ENCODE measurements around the gene EHF.

DNA sequence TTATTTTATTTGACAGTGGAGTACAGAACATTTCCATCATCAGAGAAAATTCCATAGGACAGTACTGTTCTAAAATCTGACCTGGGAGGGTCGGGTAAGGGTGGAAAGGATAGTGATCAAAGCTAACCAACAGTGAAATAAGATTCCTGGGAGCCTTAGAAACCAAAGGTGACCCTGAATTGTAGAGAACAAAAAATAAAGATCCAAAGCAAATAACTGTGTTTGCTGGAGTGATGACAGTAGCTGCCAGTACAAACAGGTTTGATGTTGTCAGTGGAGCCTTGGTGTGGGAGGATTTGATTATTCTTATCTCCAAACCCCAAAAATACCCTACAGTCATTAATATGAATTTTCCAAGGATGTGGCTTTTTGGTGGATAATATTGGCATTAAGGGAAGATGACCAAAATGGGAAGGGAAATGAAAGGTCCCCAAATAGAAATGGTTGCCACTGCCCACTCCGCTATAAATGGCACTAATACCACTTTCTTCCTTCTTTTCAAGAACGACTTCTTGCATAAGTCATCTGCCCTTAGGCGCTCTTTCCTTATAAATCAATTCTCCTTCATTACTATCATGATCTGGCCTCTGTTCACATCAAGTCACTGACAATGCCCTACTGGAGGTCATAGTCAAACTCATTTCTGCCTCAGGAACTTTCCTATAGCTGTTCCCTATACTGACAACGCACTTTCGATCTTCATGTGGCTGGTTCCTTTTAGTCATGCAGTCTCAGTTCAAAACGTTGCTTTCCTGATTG is 44.4 kb downstream of the EHF start:
- TF ChIP-seq, protein P1, sequence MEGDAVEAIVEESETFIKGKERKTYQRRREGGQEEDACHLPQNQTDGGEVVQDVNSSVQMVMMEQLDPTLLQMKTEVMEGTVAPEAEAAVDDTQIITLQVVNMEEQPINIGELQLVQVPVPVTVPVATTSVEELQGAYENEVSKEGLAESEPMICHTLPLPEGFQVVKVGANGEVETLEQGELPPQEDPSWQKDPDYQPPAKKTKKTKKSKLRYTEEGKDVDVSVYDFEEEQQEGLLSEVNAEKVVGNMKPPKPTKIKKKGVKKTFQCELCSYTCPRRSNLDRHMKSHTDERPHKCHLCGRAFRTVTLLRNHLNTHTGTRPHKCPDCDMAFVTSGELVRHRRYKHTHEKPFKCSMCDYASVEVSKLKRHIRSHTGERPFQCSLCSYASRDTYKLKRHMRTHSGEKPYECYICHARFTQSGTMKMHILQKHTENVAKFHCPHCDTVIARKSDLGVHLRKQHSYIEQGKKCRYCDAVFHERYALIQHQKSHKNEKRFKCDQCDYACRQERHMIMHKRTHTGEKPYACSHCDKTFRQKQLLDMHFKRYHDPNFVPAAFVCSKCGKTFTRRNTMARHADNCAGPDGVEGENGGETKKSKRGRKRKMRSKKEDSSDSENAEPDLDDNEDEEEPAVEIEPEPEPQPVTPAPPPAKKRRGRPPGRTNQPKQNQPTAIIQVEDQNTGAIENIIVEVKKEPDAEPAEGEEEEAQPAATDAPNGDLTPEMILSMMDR (IDR thresholded peaks at IDR 0.05; ENCODE audit: insufficient read depth, low read depth, low read length) = no peak
- no peak for TF ChIP-seq EZH2 (IDR thresholded peaks at IDR 0.05; ENCODE audit: insufficient read depth, low read length)
